ENCODE data around the gene GRID1.

GRCh38 chr10:86389441-86390193, 23.0 kb upstream of the GRID1 start:
- TF ChIP-seq CTCF (IDR thresholded peaks at IDR 0.05; ENCODE audit: insufficient read depth, low read depth, low read length) = no peak
- TF ChIP-seq EZH2 (IDR thresholded peaks at IDR 0.05; ENCODE audit: insufficient read depth, low read length) = no peak
